B cell (primary cell): ENCODE measurements around the gene FLNB. TPM values are rescaled to one million over a fixed set of nuclear protein-coding genes. Genes with fewer than 3 reads are reported as not detected.
A peak's percentile ranks its signal among the peaks of the same experiment; 100 is the strongest.

Experiments
- ATAC-seq: fragments of 200-7000 bp; cut with Tn5 transposase; one replicate; pipeline ENCODE4 v1.10.0; 2021; ENCODE audit warnings: low read depth, mild to moderate bottlenecking, moderate number of reproducible peaks, moderate library complexity
- CTCF ChIA-PET: fragments of 350-600 bp; sonication (Branson Sonifier 250); formaldehyde crosslinking; loops from one replicate; lab custom pipeline; 2021; ENCODE audit warnings: antibody characterized with exemption, inconsistent platforms; lab: Charles Lee
- POLR2A ChIA-PET: fragments of 350-600 bp; sonication (Branson Sonifier 250); formaldehyde crosslinking; loops from one replicate; lab custom pipeline; 2021; ENCODE audit warnings: antibody characterized with exemption; lab: Charles Lee
- DNase-seq: peaks from one replicate; pipeline ENCODE4 v3.0.0; 2013
- H2AFZ ChIP-seq: 2 replicates; pipeline ENCODE4 v1.6.1; 2012; ENCODE audit warnings: mild to moderate bottlenecking, low read depth, low read length; ENCODE audit not compliant: insufficient read depth, poor library complexity, severe bottlenecking
- H3K27ac ChIP-seq, 2 donors: 1 replicate in 1 of 2; 2 replicates in 1 of 2; pipeline ENCODE4 v1.5.1; 2012 to 2013; ENCODE audit warnings: low read length in 2 of 2, mild to moderate bottlenecking in 2 of 2, moderate library complexity in 1 of 2
- H3K27me3 ChIP-seq, 4 experiments: fragments of 200-600 bp in 1 of 4; sonication (generic) in 1 of 4; replicated peaks in 1 of 4; 1 replicate in 2 of 4; 2 replicates in 2 of 4; pipeline versions ENCODE4 v1.6.1 to v1.7.0; 2013 to 2016; ENCODE audit warnings: low read length in 3 of 4, mild to moderate bottlenecking in 2 of 4, mixed read lengths in 1 of 4, moderate library complexity in 1 of 4; ENCODE audit not compliant: insufficient read depth in 4 of 4, control insufficient read depth in 3 of 4; ENCODE audit errors: control extremely low read depth in 1 of 4
- H3K36me3 ChIP-seq, 2 experiments: replicated peaks in 1 of 2; 1 replicate in 1 of 2; 2 replicates in 1 of 2; pipeline versions ENCODE4 v1.6.1 to v1.7.1; 2013; ENCODE audit warnings: low read length in 1 of 2; ENCODE audit not compliant: insufficient read depth in 2 of 2, control insufficient read depth in 1 of 2; ENCODE audit errors: control extremely low read depth in 1 of 2, extremely low read depth in 1 of 2
- H3K4me1 ChIP-seq, 2 donors: fragments of 200-600 bp in 1 of 2; sonication (generic) in 1 of 2; 1 replicate in 1 of 2; 2 replicates in 1 of 2; pipeline versions ENCODE4 v1.5.1 to v1.6.1; 2013 to 2017; ENCODE audit warnings: low read length in 2 of 2; ENCODE audit not compliant: control insufficient read depth in 2 of 2, insufficient read depth in 2 of 2
- H3K4me2 ChIP-seq: replicated peaks from 2 replicates; pipeline ENCODE3; 2012; ENCODE audit warnings: mild to moderate bottlenecking, low read depth, low read length; ENCODE audit not compliant: poor library complexity, severe bottlenecking
- H3K4me3 ChIP-seq, 5 experiments: fragments of 200-600 bp in 1 of 5; sonication (generic) in 1 of 5; 1 replicate in 3 of 5; 2 replicates in 2 of 5; pipeline versions ENCODE4 v1.5.1 to v1.7.0; 2011 to 2016; ENCODE audit warnings: low read length in 4 of 5, mild to moderate bottlenecking in 4 of 5, low read depth in 2 of 5, control low read depth in 1 of 5, moderate library complexity in 1 of 5; ENCODE audit not compliant: insufficient read depth in 1 of 5; ENCODE audit errors: control extremely low read depth in 1 of 5, extremely low read depth in 1 of 5
- H3K79me2 ChIP-seq: fragments of 200-600 bp; sonication (generic); one replicate; pipeline ENCODE4 v1.6.0; 2016; ENCODE audit warnings: low read length; ENCODE audit not compliant: control insufficient read depth, insufficient read depth
- H3K9ac ChIP-seq: fragments of 200-600 bp; sonication (generic); 2 replicates; pipeline ENCODE4 v1.6.1; 2017; ENCODE audit warnings: mild to moderate bottlenecking, low read length, moderate library complexity
- H3K9me3 ChIP-seq, 3 donors: one replicate each; pipeline versions ENCODE4 v1.6.1 to v1.7.1; 2013; ENCODE audit warnings: low read length in 2 of 3; ENCODE audit not compliant: control insufficient read depth in 2 of 3, insufficient read depth in 1 of 3; ENCODE audit errors: control extremely low read depth in 1 of 3
- H4K20me1 ChIP-seq: 2 replicates; pipeline ENCODE4 v1.6.0; 2012; ENCODE audit warnings: mild to moderate bottlenecking, low read length; ENCODE audit not compliant: insufficient read depth, control insufficient read depth, poor library complexity, severe bottlenecking
- H3K27ac Mint-ChIP-seq: one replicate; pipeline ENCODE4 v1.8.0; 2021; ENCODE audit warnings: mixed read lengths
- H3K27me3 Mint-ChIP-seq: one replicate; pipeline ENCODE4 v1.8.0; 2021; ENCODE audit warnings: mixed read lengths
- H3K4me1 Mint-ChIP-seq: one replicate; pipeline ENCODE4 v1.8.0; 2021; ENCODE audit warnings: mixed read lengths
- H3K4me3 Mint-ChIP-seq: one replicate; pipeline ENCODE4 v1.8.0; 2021; ENCODE audit warnings: mixed read lengths
- H3K9me3 Mint-ChIP-seq: one replicate; pipeline ENCODE4 v1.8.0; 2022; ENCODE audit warnings: mixed read lengths; ENCODE audit not compliant: insufficient read depth
- EZH2 ChIP-seq: IDR thresholded peaks from 2 replicates; pipeline ENCODE4 v1.6.1; 2012; ENCODE audit warnings: borderline replicate concordance, low read depth, mild to moderate bottlenecking, moderate library complexity, low read length; ENCODE audit not compliant: insufficient read depth, poor library complexity, severe bottlenecking
- WGBS: methylation state at CpG from one replicate; pipeline ENCODE4 v1.1.5; 2013; ENCODE audit warnings: missing lambda C conversion rate; ENCODE audit not compliant: insufficient coverage; 5-methylcytosine and 5-hydroxymethylcytosine counted together
- intact Hi-C: fragments of 100-400 bp; cut with micrococcal nuclease; formaldehyde crosslinking; loops from one replicate; pipeline ENCODE4 v1.10.0; 2022
- polyA plus RNA-seq: library from polyadenylated mRNA; depleted of rRNA; stranded (reverse); fragments of >200 nt; gene quantifications from 2 replicates; pipeline ENCODE4 v1.2.3, GENCODE V29; 2012
- total RNA-seq, 2 donors: library from RNA; stranded (reverse); fragments of 120-200 nt in 1 of 2; gene quantifications; 1 replicate in 1 of 2; 2 replicates in 1 of 2; pipeline versions ENCODE4 v1.2.3 to v1.2.4, GENCODE V29; 2013 to 2022
- TF ChIP-seq, protein P1 (sequence below): fragments of 200-600 bp; IDR thresholded peaks from one replicate; pipeline ENCODE4 v1.8.0; 2022; ENCODE audit warnings: antibody characterized with exemption, mild to moderate bottlenecking

Gene FLNB
- total and polyA plus RNA-seq, 2 donors (not counting 1 experiment from before 2014, with no cell fraction given) = 25.5 to 28.3 TPM

DNA sequence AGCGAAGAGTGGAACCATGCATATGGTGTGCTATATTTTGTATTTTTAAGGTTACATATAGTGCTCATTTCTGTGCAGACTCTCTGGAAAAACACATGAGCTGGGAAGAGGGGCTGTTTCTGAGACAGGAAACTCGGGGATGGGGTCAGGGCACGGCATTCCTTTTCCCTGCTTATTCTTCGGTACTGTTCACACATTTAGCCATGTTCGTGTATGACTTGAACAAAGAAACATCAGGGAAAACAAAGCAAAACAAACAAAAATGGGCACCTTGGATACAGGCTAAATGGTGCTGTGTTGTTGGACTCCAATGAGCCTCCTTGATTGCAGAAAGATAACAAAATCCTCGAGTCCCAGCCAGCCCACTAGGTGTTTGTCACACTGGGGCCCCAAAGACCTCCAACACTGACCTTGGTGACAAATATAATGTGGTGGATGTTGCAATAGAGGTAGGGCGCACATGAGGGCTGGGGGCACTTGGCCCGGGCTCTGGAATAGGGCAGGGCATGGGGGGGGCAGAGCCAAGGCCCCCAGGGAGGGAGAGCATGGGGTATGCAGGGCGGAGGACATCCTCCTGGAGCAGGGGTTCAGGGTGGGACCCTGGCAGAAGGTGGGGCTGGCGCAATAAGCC, 183.3 kb downstream of the FLNB start:
- Histone ChIP-seq H3K4me1 (peaks cover 0 to 6% of the 10 kb centered on the region in 2 donors), H3K9me3 (peaks cover 0 to 24% (median 5%) of the 10 kb centered on the region in 3 donors), H2AFZ (no peak overlapping the region), H3K4me3 (no peak overlapping the region), H3K79me2 (no peaks in the 10 kb centered on the region), H3K36me3 (peaks cover 0 to 6% of the 10 kb centered on the region in 2 experiments), H3K4me2 (no peak overlapping the region), H3K9ac (no peak overlapping the region), H4K20me1 (no peaks in the 10 kb centered on the region), H3K27me3 (no peaks in the 10 kb centered on the region), H3K27ac (no peak overlapping the region)
- CTCF ChIA-PET = interaction anchor here (1.8 to 15.0 kb wide), 6 partner anchors 9 to 115 kb away, joined by 6 to 336 read pairs (median 70); partner anchors contain the start of genes DNASE1L3, HTD2 and RPP14
- H3K27ac Mint-ChIP-seq = peak overlapping the region; percentile 2
- WGBS = 88% methylated on average over 9 of the region's 10 CpGs
- peaks cover 2% of the 10 kb centered on the region for H3K9me3 Mint-ChIP-seq
- POLR2A ChIA-PET = no interaction called here
- H3K27me3 Mint-ChIP-seq = no peaks in the 10 kb centered on the region
- ATAC-seq (no peak), DNase-seq (no peak)
- TF ChIP-seq, protein P1, sequence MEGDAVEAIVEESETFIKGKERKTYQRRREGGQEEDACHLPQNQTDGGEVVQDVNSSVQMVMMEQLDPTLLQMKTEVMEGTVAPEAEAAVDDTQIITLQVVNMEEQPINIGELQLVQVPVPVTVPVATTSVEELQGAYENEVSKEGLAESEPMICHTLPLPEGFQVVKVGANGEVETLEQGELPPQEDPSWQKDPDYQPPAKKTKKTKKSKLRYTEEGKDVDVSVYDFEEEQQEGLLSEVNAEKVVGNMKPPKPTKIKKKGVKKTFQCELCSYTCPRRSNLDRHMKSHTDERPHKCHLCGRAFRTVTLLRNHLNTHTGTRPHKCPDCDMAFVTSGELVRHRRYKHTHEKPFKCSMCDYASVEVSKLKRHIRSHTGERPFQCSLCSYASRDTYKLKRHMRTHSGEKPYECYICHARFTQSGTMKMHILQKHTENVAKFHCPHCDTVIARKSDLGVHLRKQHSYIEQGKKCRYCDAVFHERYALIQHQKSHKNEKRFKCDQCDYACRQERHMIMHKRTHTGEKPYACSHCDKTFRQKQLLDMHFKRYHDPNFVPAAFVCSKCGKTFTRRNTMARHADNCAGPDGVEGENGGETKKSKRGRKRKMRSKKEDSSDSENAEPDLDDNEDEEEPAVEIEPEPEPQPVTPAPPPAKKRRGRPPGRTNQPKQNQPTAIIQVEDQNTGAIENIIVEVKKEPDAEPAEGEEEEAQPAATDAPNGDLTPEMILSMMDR = no peak
- TF ChIP-seq EZH2 = no peak
- H3K4me1 Mint-ChIP-seq = peaks cover 4% of the 10 kb centered on the region
- intact Hi-C loops = no loop called here
- H3K4me3 Mint-ChIP-seq = no peak overlapping the region

- Mint-ChIP-seq H3K4me1 (peaks cover 10% of the 10 kb centered on the region), H3K9me3 (peaks cover 2% of the 10 kb centered on the region), H3K27ac (peak overlapping the region; percentile 0), H3K4me3 (no peak overlapping the region), H3K27me3 (no peaks in the 10 kb centered on the region)
- H3K4me3 ChIP-seq = no peak overlapping the region
- H3K79me2 ChIP-seq = no peaks in the 10 kb centered on the region
- ATAC-seq (no peak), DNase-seq (no peak)
- H3K9ac ChIP-seq = no peak overlapping the region
- H4K20me1 ChIP-seq = no peaks in the 10 kb centered on the region
- TF ChIP-seq EZH2 = no peak
- TF ChIP-seq, protein P1 = no peak
- ChIA-PET CTCF (interaction anchor here (1.3 to 9.6 kb wide), 6 partner anchors 15 to 115 kb away, joined by 3 to 336 read pairs (median 8); partner anchors contain the start of genes DNASE1L3, HTD2 and RPP14), POLR2A (no interaction called here)
- H3K27me3 ChIP-seq = no peaks in the 10 kb centered on the region
- 93% methylated on average over 5 of the region's 5 CpGs for WGBS
- H3K27ac ChIP-seq = peak overlapping the region in 1 of 2 donors; percentile 32
- H2AFZ ChIP-seq = no peak overlapping the region
- H3K9me3 ChIP-seq = peaks cover 0 to 25% (median 5%) of the 10 kb centered on the region in 3 donors
- peaks cover 6 to 12% of the 10 kb centered on the region in 2 donors for H3K4me1 ChIP-seq
- H3K4me2 ChIP-seq = no peak overlapping the region
- H3K36me3 ChIP-seq = peaks cover 0 to 6% of the 10 kb centered on the region in 2 experiments
- intact Hi-C loops = no loop called here
Measured at GRCh38 chr3:58192069-58192468, 183.8 kb downstream of the FLNB start.
